Endothelial cell of hepatic sinusoid (primary cell): ENCODE results near the gene RPL32.
"Not testable (repeated sequence)": the region's sequence is repeated elsewhere in the genome, so short reads cannot be mapped to it uniquely, and the experiment has no call there.

Experiments
- in situ Hi-C: cut with HindIII; loops from 2 replicates; pipeline ENCODE4 v1.10.0; 2017; ENCODE audit warnings: low sequenced_read_pairs

Gene RPL32

DNA sequence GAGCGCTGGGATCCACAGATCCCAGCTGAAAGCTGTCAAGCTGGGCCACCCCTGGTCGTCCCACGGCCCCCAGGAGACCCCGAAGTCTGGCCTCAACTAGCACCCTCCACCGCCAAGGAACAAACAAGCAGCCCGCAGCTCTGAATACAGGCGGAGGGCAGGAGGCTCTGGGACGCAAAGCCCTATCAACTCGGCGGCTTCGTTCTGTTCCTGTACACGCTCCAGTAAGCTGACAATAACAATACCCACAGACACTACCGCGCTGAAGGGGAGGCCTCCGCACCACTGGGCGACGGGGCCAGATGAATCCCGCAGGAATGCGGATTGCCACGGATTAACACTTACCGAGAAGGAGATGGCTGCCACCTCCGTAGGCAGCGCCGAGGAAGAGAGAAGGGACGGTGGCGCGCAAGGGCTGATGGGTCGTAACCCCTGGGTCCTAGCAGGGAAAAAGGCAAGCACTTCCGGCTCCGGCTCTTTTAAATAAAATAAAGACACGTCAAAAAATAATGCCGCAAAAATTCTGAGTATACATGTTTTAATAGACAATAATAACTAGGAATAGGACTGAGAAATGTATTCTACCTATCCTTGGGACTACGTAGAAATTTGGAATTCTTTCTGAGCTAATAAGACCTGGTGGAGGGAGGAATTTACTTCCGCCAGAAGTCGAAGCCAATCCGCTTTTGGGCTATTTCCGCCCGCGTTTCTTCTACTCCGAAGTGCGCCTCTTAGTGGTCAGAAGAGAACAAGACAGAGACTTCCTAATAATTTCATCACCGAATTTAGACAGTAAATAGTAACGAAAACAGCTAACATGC lies at the start of gene RPL32:
TSS of gene RPL32 (minus strand) at position 417 of the 821 bp plus-strand sequence. CDS start 1,328 bp downstream, outside the sequence.
- in situ Hi-C loops, result no loop called here

DNA sequence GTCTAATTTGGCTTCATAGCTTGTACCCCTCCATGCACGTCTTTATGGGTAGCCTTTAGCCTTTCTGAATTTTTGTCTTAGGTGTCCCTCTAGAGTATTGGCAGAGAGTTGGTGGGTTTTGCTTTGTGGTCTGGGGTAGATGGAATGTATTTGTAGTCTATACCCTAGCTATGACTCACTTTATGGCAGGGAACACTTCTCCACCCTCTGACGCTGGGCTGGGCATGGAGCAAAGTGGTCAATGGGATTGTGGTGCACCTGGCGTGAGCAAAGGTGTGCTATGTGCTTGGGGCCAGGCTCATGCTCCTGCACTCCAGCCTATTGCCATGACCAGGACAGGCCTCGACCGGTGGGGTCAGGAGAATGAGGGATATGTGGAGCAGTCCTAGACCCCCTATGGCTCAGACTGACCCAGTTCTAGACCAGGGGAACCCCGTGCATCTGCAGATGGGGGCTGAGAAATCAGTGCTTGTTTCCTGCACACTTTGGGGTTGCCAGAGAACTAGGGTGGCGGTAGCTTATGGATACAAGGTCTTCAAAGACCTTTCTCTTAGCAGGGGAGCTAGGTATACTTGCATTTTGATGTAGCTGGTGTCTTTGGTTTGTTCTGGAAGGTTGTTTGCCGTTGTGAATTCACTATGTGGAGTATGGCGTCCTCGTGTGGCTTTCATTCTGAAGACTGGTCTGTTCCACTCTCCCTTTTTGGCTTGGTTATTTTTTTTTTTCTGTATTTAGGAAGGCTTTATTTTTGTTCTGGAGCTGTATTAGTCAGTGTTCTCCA lies 49.4 kb upstream of the RPL32 start:
- in situ Hi-C loops, result no loop called here

DNA sequence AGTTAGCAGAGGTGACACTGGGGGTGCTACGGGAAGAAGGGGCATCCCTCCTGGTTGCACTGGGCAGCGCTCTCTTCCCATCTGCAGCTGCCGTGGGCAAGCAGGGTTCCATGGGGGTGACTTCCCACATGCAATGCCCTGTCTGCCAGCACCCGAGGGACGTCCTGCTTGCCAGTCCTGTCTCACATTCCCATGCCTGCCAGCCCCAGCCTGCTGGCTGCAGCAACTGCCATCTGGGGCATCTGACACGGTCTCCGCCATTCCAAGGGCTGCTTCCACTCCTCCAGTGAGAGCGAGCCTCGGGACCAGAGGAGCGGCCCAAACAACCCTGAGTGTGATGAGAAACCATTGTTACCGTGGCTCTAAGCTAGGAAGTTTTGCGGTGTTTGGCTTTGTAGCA lies 45.4 kb upstream of the RPL32 start:
- in situ Hi-C loops, result loop anchor here (5.0 kb wide), 2 partner anchors 56 to 86 kb away; no protein-coding TSS in a partner anchor

DNA sequence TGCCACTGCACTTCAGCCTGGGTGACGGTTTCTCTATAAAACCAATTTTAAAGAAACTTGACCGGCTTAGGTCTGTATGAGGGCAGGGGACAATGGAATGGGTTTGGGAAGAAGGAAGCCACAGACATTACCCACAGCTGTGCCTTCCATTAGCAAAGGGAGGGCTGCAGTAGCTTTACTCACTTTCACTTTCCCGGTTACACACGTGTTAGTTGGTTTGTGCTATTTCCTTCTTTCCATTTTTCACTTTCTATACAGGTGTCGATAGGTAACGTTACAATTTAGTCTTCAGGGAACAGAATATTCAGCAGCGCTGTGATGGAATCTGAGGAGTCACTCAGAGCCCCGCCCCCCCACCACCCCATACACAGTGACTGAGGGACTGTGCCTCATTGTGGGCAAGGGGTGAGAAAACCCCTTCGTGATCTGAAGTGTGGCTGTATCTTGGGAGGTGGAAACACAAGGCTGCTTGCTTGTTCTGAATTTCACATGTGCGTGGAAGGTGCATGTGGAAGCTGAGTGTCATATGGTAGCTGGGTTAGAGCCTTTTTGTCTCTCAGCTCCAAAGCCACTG lies 44.8 kb upstream of the RPL32 start:
- in situ Hi-C loops, result loop anchor here (5.0 kb wide), 2 partner anchors 56 to 86 kb away; no protein-coding TSS in a partner anchor

DNA sequence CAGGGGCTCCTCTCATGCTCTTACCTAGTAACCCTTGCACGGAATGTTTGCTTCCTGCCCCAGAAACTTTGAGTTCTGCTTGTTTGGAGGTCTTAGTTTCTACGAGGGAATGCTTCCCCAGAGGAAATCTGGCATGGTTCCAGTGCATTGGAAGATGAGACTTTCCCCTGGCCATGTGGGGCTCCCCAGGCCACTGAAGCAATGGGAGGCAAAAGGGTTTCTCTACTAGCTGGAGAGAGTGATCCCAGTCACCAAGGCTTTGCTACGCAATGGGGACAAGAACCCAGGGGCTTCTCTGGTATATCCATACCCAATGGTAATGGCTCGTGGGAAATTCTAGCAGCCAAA lies 44.2 kb upstream of the RPL32 start:
- in situ Hi-C loops, result loop anchor here (5.0 kb wide), 2 partner anchors 57 to 87 kb away; no protein-coding TSS in a partner anchor

DNA sequence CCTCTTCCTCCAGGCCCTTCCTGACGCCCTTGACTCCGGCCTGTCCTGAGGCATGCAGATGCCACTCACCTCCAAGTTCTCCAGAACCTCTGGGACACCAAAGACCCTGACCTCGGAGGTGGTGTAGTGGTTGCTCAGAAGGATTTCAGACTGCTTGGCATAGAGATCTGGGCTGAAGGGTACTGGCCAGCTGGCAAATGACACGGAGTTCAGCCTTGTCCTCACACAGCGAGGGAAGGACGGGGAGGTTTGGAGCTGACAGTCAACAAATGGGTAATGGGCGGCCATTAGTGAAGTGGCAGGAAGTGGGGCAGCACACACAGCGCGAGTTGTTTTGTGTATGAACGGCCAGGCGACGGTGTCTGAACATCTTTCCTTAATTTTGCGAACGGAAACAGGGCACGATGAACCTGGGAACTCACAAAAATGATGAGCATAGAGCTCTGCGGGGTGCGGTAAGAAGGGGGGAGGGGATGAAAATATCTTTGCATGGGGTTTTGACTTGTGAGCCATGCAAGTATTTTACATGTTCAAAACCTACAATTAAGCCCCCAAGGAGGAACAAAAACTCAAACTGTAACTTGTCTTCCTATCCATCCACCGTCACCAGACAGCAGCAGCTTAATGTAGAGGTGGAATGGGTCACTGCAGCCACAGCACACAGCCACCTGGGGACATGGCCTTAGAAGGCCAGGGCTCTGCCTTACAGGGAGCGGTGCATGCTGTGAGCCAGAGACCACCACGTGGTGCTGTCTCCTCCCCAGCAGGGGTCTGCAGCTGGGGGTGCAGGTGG lies 43.6 kb upstream of the RPL32 start:
- in situ Hi-C loops, result loop anchor here (5.0 kb wide), 2 partner anchors 57 to 87 kb away; no protein-coding TSS in a partner anchor

DNA sequence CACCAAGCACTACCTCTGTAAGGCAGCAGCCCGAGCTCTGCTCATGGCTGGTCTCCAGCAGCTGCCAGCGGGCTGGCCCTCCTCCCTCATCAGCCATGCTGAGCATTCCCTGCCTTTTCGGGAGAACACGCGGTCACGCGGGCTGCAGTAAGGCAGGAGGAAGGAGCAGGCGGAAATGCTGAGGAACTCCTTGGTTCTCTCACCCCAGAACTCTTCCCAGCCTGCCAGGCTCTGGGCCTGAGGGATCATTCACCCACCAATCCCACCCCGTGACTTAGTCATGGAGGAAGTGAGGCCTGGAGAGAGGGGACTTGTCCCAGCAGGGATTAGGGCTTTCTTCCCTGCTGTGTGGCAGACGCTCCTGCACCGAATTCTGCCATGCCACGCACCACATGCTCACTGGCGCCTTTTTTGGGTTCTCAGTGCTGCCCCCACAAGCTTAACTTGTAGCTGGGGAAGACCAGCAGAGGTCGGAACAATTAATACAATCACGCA lies 42.9 kb upstream of the RPL32 start:
- in situ Hi-C loops, result no loop called here

DNA sequence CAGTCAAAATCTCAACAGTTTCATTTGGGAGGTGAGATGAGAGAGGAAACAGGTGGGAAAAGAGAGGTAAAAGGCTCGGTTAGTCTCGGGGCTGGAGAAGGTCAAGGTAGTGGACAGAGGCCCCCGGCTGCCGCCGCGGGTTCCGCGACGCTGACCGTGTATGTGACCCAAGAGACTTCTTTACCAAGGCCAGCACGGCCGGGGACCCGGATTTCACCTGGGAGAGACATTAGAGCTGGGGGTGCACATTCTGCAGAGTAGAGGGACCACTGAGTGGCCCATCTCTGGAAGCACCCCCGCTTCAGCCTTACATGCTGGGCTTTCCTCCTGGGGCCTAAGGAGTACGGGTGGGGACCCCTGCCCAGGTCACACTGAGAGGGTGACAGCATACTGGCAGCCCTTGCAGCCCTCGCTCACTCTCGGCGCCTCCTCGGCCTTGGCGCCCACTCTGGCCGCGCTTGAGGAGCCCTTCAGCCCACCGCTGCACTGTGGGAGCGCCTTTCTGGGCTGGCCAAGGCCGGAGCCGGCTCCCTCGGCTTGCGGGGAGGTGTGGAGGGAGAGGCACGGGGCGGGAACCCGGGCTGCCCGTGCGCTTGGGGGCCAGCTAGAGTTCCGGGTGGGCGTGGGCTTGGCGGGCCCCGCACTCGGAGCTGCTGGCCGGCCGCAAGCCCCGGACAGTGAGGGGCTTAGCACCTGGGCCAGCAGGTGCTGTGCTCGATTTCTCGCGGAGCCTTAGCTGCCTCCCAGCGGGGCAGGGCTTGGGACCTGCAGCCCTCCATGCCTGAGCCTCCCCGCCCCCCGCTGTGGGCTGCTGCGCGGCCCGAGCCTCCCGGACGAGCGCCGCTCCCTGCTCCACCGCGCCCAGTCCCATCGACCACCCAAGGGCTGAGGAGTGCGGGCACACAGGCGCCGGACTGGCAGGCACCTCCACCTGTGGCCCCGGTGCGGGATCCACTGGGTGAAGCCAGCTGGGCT lies 41.3 kb upstream of the RPL32 start:
- in situ Hi-C loops, result no loop called here

DNA sequence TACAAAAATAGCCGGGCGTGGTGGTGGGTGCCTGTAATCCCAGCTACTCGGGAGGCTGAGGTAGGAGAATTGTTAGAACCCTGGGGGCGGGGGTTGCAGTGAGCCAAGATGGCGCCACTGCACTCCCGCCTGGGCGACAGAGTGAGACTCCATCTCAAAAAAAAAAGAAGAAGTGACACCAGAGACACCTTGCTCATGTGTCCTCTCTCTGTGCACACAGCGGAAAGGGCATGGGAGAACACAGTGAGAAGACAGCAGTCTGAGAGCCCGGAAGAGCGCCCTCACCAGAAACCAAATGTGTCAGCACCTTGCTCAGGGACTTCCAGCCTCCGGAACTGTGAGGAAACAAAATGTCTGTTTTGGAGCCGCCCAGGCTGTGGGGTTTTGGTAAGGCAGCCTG lies 40.5 kb upstream of the RPL32 start:
- in situ Hi-C loops, result not testable (repeated sequence)

DNA sequence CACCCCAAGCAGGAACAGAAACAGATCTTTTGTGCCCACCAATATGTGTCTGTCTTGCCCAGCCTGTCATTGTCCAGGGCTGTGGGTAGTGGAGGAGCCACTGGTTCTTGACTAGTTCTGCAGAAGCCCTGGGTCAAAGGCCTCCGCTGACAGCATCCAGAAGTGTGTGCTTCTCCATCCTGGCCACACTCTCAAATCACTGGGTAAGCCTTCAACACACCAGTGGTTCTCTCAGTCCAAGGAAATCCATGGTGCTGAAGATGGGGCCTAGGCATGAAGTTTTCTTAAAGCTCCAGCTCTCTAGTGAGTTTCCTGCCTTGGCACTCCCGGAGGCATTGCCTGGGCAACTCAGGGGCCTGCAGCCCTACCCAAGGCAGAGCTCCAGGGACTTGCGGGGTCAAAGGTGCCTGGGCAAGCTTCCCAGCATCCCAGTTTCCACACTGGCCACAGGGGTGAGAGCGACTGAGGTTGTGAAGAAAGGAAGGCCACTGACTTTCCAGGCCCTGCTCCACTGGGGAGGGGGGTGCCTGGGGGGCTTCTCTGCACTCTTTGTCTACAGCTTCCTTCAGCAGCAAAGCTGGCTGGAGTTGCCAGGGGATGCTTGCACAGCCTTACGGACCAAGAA lies 37.9 kb upstream of the RPL32 start:
- in situ Hi-C loops, result no loop called here

DNA sequence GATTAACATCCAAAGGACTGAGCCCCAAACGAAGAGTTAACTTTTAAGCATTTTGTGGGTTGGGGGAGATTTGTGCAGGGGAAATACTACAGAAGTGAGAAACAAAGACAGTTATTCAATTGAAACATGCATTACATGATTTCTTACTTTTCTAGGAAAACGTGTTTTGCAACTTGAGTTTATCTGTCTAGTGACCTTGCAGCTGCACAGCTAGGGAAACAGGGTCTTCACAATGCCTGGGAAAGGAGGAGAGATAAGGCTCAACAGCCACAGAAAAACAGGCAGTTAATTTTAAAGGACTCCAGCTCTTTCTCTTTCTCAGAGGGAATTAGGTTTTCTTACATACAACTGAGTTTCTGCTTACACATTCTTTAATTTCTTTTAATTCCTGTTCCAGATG lies 37.4 kb upstream of the RPL32 start:
- in situ Hi-C loops, result not testable (repeated sequence)

DNA sequence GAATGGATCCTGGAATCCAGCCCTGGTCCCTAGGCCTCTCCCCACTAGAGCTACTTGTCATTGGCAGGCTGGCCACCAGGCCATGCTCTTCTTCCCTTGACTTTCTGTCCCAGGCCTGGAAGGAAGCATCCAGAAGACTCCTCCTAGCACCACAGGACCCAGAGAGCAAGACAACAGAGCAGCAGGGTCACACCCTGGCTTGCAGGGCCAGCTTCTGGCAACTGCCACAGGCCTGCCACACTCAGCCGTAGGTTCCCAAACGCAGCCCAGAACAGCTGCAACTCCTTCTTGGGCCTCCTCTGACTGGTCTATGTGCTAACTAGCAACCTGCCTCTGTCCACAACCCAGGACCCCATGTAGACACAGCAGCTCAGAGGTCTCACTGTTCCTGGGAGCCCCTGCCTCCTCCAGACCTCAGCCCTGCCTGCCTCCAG lies 36.8 kb upstream of the RPL32 start:
- in situ Hi-C loops, result no loop called here

DNA sequence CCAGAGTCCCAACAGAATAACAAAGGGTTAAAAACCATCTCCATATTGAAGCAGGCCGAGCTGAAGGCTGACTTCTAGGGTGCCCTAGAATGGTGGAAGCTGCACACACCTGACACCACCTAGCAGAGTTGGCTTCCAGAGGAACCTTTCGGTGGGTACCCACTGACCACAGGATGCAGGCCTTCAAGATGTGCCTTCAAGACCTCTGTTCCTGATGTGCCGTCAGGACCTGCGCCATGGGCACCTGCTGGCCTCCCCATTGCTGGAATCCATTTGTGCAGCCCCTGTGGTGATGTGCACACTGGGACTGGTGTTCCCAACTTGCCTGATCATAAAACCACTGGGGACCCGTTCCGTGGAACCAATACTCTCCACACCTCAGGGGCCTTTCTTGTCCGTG lies 35.7 kb upstream of the RPL32 start:
- in situ Hi-C loops, result no loop called here

DNA sequence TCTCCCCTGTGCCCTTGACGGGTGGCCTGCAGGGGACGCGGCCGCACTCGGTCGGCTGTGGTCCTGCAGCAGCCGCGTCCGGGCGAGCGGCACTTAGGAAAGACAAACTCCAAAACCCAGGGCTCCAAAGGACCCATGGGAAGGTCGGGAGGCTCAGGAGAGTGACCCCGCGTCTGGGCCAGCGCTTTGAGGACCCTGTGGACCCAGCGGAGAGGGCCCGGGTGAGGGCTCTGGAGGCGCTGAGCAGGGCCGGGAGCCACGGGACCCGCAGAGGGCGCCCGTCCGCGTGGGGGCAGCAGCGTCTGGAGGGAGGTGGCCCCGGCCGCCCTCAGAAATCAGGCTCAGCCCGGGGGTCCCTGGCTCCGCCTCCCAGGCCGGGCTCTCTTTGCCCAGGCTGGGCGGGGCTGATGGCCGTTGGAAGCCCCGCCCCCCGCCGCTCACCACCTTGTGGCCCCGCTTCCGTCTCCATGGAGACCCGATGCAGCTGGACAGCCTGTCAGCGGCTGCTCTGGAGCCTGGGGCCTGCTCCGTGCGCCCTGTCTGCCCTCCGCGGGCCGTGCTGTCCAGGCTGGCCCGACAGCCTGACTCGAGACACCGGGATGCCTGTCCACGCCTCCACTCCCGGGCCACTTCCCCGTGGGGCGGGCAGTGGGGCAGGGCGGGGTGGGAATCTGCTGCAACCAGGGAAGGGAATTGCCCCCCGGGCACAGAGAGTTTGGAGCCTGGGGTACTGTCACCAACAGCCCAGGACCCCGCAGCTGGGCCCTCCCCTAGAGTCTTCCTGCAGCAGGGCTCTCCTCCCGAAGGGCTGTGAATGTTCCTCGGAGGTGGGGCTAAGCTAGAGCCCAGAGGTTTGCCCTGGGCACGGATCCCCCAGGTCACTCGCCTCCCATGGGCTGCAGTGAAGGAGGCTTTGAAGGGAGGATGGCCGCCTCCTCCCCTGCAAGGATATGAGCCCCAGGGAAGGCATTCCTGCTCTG lies 34.8 kb upstream of the RPL32 start:
- in situ Hi-C loops, result no loop called here

DNA sequence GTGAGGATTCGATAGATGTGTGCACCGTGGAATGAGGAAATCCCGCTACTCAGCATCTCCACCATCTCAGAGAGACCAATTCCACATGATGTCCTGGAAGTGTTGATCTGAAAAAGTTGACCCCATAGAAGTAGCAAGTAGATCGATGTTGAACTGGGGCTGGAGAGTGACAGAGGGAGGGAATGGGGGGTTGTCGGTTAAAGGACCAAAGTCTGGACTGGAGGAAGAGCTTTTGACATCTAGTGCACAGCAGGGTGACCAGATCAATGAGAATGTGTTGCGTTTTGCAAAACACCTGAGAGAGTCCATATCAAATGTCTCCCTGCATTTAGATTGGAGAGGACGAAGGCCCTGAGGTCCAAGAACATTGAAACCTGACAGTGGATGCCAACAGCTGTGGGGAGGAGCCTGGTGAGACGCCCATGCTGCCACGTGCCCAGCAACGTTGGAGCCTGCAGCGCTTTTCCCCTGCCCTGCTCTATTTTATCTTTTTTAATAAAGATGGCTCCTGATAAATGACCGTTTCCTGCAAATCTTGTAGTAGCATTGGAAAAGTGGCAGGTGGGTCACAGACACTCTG lies 30.1 kb upstream of the RPL32 start:
- in situ Hi-C loops, result no loop called here

DNA sequence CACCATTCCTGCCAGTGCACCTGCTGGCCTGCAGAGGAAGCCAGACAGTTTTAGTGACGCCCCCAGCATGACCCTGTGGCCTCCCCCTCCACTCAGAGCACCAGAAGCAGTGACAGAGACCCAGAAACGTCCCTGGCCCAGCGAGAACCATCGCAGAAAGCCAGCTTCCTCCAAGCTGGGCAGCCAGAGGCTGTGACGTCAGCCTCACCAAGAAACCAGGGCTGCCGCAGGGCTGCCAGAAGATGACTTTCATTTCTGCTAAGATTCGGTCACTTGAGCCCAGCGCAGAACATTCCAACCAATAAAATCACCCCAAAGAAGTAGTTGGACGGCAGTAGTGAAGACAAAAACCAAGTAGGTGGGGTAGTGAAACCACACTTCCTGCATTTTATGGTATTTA lies 29.6 kb upstream of the RPL32 start:
- in situ Hi-C loops, result no loop called here

DNA sequence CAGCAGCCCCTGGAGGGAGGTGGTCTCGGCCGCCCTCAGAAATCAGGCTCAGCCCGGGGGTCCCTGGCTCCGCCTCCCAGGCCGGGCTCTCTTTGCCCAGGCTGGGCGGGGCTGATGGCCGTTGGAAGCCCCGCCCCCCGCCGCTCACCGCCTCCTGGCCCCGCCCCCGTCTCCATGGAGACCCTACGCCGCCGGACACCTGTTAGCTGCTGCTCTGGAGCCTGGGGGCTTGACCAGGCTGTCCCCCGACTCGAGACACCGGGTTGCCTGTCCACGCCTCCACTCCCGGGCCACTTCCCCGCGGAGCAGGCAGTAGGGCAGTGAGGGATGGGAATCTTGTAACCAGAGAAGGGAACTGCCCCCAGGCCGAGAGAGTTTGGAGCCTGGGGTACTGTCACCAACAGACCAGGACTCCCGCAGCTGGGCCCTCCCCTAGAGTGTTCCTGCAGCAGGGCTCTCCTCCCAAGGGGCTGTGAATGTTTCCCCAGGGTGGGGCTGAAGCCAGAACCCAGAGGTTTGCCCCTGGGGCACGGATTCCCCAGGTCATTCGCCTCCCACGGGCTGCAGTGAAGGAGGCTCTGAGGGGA lies 27.8 kb upstream of the RPL32 start:
- in situ Hi-C loops, result loop anchor here (5.0 kb wide), 1 partner anchor 42 kb away; no protein-coding TSS in a partner anchor
